Activated gamma-delta T cell treated with anti-CD3 and anti-CD28 coated beads, Interleukin-2, amount 50 U/mL, for 16 hours (primary cell): ENCODE measurements around the gene HTRA3.

Experiments
- DNase-seq: peaks from one replicate; pipeline ENCODE4 v3.0.0-alpha.2; 2020; ENCODE audit warnings: low read depth

The HTRA3 gene

GRCh38 chr4:8247047-8247930 lies 22.3 kb upstream of the HTRA3 start:
- no peak for DNase-seq

GRCh38 chr4:8248091-8248490 lies 21.5 kb upstream of the HTRA3 start:
- DNase-seq, result no peak

- DNase-seq, result no peak
Measured at GRCh38 chr4:8250227-8250626, 19.3 kb upstream of the HTRA3 start.

GRCh38 chr4:8250637-8251036 lies 18.9 kb upstream of the HTRA3 start:
- no peak for DNase-seq

GRCh38 chr4:8251110-8251883 lies 18.3 kb upstream of the HTRA3 start:
- no peak for DNase-seq

DNA sequence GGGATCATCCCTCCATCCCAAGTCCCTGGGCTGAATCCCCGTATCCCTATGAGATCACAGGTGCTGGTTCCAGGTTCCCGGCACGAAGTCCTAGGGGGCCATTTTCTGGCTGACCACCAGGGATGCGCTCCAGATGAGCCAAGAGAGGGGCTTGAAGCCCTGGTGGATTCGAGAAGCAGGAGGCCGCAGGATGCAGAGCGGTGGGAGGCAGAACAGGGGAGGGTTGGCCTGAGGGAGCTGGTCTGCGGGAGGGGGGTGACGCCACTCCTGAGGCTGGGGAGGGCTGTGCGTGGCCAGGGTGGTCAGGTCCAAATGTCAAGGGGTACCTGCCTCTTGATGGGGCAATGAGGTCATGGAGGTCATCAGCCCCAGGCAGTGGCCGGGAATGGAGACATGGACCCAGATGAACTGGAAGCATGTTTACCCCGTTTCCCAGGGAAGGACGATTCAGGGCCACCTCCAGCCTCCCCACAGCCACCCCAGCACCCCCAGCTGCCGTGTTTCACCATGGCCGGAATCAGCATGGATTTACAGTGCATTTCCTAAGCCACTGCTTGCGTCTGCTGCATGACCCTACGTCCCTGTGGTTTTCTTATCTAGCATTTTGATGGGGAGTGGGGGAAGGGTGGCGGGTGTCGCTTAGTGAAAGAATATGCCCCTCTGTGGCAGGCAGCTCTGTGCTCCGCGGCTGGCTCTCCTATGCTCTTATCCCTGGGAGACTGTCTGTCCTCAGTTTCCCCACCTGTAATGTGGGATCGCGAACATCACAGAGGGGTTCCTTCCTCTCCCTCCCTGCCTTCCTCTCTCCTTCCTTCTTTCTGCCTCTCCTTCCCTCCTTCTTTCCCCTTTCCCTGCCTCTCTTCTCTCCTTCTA lies 17.0 kb upstream of the HTRA3 start:
- DNase-seq, result no peak

GRCh38 chr4:8254076-8254475 lies 15.5 kb upstream of the HTRA3 start:
- DNase-seq, result no peak

DNA sequence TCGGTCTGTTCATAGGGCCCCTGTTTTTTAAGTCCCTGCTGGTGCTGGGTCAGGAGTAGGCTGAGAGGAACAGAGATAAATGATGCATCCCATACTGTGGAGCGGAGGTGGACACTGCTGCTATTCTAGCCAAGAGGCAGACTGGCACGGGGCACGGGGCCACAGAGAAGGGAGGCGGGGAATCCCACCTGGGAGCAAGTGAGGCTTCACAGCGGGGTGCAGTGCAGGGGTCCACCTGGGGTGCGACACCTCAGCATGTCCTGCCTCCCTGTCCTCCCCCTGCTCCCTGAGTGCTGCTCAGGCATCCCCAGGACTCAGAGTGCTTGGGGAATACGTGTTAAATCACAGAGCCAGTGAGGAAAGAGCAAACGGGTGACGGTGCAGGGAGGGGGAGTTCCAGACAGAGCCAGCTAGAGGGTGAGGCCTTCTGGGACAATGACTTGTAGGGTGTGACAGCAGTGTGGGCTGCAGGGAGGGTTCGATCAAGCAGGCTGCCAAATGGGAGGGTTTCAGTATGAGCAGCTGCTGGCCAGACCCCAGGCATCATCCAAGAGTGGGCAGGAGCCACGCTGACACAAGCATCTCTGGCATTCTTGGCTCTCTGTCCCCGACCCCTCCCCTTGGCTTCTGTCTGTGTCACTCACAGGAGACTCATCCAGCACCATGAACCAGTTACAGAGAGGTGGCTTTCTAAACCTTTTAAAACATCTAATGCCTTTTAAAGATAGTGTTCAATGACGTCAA lies 13.7 kb upstream of the HTRA3 start:
- no peak for DNase-seq

DNA sequence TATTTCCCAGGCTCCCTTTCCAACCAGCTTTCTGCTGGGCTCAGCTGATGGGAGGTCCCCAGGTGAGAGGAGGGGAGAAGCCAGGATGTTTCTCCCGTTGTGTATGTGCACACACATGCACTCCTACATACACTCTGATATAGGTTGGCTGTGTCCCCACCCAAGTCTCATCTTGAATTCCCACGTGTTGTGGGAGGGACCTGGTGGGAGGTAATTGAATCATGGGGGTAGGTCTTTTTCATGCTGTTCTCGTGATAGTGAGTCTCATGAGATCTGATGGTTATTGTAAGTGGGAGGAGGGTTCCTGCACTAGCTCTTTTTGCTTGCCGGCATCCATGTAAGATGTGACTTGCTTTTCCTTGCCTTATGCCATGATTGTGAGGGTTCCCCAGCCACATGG lies 11.7 kb upstream of the HTRA3 start:
- DNase-seq, result no peak

GRCh38 chr4:8258552-8259212 lies 10.9 kb upstream of the HTRA3 start:
- no peak for DNase-seq

DNA sequence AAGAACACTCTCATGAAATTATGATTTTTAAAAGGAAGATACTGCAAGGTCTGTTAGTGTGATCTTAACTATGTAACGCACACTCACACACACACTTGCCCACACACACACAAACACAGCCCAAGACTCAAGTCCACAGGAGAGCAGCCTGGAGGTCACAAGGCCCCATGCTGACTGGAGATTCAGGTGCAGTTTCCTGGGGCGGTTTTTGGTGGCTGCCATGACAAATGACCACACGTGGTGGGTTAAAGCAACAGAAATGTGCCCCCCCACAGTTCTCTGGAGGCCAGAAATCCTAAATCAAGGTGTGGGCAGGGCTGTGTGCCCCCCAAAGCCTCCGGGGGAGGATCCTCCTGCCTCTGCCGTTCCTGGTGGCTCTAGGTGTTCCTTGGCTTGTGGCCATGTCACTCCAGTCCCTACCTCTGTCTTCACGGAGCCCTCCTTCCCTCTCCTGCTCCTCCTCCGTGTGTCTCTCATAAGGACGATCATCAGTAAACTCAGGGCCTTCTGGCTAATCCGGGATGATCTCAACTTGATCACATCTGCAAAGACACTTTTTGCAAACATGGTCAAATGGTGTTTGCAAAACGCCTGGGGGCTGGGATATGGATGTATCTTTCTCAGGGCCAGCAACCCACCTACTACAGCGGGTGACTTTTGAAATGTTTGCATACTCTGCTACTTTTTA lies 9.7 kb upstream of the HTRA3 start:
- no peak for DNase-seq

DNA sequence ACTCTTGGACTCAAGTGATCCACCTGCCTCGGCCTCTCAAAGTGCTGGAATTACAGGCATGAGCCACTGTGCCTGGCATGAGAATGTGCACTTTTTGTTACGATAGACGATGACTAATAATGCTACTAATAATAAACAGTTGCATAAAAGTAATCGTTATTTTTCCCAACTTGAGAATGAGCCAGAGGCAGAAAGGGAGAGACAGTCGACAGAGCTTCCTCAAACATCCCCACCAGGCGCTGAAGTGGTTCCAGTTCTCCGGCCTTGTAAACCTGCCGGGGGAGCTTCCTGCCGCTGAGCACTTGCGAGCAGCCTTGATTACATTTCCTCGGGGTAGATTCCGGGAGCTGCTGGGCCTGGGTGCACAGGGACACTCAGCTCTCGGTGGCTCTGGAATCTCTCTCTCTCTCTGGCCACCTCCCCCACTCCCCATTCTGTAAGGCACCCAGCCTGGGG lies 8.9 kb upstream of the HTRA3 start:
- DNase-seq, result no peak

DNA sequence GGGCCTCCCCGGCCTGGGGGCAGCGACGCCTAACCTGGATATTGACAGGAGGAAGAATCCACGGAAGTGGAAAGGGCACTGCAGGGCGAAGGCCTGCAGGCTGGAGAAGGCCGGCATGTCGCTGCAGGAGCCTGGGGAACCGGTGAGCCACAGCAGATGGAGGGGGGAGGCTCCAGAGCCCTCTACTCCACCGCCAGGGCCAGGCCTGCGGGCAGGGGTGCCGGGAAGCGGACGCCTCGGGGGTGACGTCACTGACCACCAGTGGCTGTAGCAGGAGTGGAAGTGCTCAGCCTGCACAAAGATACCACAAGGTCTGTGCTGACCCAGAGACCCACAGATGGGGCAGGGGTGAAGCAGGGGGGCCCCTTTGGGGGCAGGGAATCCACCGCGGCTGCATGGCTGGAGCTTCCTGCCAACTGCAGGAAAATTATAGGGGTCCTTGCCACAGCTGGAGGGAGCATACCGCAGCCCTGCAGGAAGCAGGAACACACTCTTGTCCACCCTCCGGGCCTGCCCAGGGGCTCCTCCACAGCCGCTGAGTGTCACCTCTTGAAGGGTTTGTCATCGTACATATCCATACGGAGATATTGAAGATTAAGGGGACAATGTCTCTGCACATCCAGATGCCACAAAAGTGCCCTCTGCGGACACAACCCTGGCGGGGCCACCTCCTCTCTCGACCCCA lies 7.6 kb upstream of the HTRA3 start:
- no peak for DNase-seq

- no peak for DNase-seq
Measured at GRCh38 chr4:8262637-8263322, 6.8 kb upstream of the HTRA3 start.

DNA sequence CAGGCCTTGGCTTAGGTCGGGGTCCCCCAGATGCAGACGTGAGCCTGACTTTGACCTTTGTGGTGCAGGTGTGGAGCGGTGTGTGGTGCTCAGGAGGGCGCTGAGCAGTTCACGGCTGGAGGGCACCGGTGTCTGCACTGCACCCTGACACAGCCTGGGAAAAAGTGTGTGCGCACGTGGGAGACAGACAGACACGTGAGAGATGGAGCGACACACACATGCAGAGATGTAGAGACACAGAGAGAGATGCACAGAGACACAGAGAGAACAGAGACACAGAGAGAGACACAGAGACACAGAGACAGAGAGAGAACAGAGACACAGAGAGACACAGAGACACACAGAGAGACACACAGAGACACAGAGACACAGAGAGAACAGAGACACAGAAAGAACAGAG lies 6.2 kb upstream of the HTRA3 start:
- DNase-seq, result no peak

DNA sequence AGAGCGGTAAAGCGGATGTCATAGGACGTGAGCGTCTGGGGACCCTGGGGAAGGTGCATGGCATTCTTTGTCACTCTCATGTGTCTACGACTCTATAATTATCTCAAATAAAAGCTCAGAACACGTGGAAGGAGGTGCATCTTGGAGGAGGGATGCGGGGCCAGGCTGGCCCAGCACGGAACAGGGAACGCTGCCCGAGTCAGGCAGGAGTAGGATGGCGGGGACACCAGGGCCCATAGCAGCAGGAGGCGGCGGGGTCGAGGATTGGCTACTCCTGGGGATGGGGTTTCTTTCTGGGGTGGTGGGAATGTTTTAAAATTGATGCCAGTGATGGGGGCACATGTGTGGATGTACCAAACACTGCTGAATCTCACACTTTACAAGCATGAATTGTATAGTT lies 5.4 kb upstream of the HTRA3 start:
- no peak for DNase-seq

DNA sequence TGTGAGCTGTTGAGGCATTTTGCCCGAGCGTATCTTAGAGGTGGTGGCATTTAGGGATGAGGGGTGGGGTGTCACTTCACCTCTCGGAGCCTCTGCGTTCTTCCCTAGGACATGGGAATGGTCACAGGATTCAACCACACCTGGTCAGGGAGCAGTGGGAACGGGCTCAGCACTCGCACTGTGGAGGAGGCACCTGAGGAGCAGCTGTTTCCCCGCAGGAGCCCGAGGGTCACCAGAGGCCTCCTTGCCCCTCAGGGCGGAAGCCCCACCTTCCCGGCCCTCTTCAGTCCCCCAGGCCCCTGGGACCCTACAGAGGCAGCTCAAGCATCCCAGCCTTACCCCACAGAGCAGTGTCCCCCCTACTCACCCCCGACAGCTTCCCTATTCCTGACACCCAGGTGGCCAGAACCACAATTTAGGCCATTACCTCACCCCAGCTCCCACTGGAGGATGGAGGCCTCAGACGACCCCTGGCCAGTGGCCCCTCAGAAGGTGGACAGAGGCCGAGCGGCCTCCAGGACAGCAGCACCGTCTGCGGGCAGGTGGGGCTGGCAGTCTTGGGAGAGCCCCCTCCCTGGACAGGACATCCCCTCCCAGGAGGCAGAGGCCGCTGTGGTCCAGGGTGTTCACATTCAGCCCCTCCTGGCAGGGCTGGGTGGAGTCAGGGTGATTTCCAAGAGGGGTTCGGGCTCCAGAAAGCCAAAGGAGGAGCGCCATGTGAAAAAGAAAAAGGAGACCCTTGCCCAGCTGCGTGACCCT lies 4.2 kb upstream of the HTRA3 start:
- no peak for DNase-seq

- no peak for DNase-seq
Measured at GRCh38 chr4:8266088-8266487, 3.5 kb upstream of the HTRA3 start.
